Heart left ventricle (tissue), 16 donors: ENCODE data around the gene DCHS2. TPM values are rescaled to one million over a fixed set of nuclear protein-coding genes. Genes with fewer than 3 reads are reported as not detected.

Experiments
- ATAC-seq, 4 donors: fragments of 200-7000 bp; cut with Tn5 transposase; one replicate each; pipeline ENCODE4 v1.9.1; 2020 to 2022; ENCODE audit warnings: moderate library complexity in 4 of 4, mild to moderate bottlenecking in 3 of 4, moderate number of reproducible peaks in 1 of 4
- DNase-seq, 5 donors: peaks; one replicate each; pipeline ENCODE4 v3.0.0-alpha.2; 2020
- H3K27ac ChIP-seq, 12 donors: fragments of 200-600 bp; sonication (generic) in 4 of 12; one replicate each; pipeline versions ENCODE4 v1.5.0 to v1.8.0; 2016 to 2022; ENCODE audit warnings: mild to moderate bottlenecking in 2 of 12
- H3K27me3 ChIP-seq, 9 donors: fragments of 200-600 bp; sonication (generic) in 2 of 9; one replicate each; pipeline versions ENCODE4 v1.5.1 to v1.8.0; 2016 to 2022; ENCODE audit warnings: mild to moderate bottlenecking in 3 of 9
- H3K36me3 ChIP-seq, 9 donors: fragments of 200-600 bp; sonication (generic) in 2 of 9; one replicate each; pipeline versions ENCODE4 v1.5.0 to v1.8.0; 2018 to 2022; ENCODE audit warnings: mild to moderate bottlenecking in 2 of 9
- H3K4me1 ChIP-seq, 12 donors: fragments of 200-600 bp; sonication (generic) in 4 of 12; one replicate each; pipeline versions ENCODE4 v1.5.0 to v1.8.0; 2016 to 2022; ENCODE audit warnings: mild to moderate bottlenecking in 3 of 12
- H3K4me3 ChIP-seq, 12 donors: fragments of 200-600 bp; sonication (generic) in 4 of 12; one replicate each; pipeline versions ENCODE4 v1.5.0 to v1.8.0; 2017 to 2022; ENCODE audit warnings: mild to moderate bottlenecking in 9 of 12, moderate library complexity in 4 of 12
- H3K9me3 ChIP-seq, 12 donors: fragments of 200-600 bp; sonication (generic) in 4 of 12; one replicate each; pipeline versions ENCODE4 v1.5.0 to v1.8.0; 2016 to 2022; ENCODE audit warnings: mild to moderate bottlenecking in 1 of 12
- POLR2A ChIP-seq, 2 donors: fragments of 450-650 bp; IDR thresholded peaks; one replicate each; pipeline ENCODE4 v1.6.1; 2017; ENCODE audit warnings: antibody characterized with exemption in 2 of 2, mild to moderate bottlenecking in 2 of 2, moderate library complexity in 2 of 2
- WGBS, 4 donors: extraction: QIAGEN DNeasy Blood & Tissue Kit in 2 of 4; methylation state at CpG; one replicate each; pipeline versions ENCODE4 v1.1.5 to v1.1.7; 2013 to 2018; 5-methylcytosine and 5-hydroxymethylcytosine counted together
- intact Hi-C, 10 donors: fragments of 100-400 bp; cut with DNase I; formaldehyde crosslinking; loops; one replicate each; pipeline versions ENCODE4 v1.11.1 to v1.14.2; 2022
- polyA plus RNA-seq, 2 donors: library from polyadenylated mRNA; stranded (reverse); fragments of 200-250 nt; gene quantifications; one replicate each; pipeline ENCODE4 v1.2.3, GENCODE V29; 2013
- total RNA-seq, 9 donors: library from RNA; depleted of rRNA in 2 of 9; stranded (reverse); fragments of >200 nt in 2 of 9; fragmentation: NEBNext Ultra II Directional in 3 of 9; extraction: Animal tissue kit (Norgen Biotek cat#: 25700) in 3 of 9; gene quantifications; one replicate each; pipeline versions ENCODE4 v1.1.0 to v1.2.4, GENCODE V29; 2016 to 2023
- TF ChIP-seq, protein P1 (sequence below), 12 donors: fragments of 200-600 bp; sonication (generic) in 4 of 12; IDR thresholded peaks; one replicate each; pipeline versions ENCODE4 v1.5.0 to v1.8.0; 2018 to 2022; ENCODE audit warnings: antibody characterized with exemption in 12 of 12, mild to moderate bottlenecking in 5 of 12
- donor health status: ischemic (EF 13 %, LVEDD 7.1; RV severe dilation, severe dysfunction).
- donor health status: healthy with polysubstance abuse.
- donor health status: DM: no; HTN: yes; CAD: no.
- donor health status: DM: no; HTN: no; CAD: no.
- donor health status: ischemic (EF 25% LVEDD 6.9; RV normal size, moderate dysfunction).
- donor health status: ischemic (EF 25% LVEDD 5.7; RV mildly dilated, moderate dysfunction).
- donor health status: healthy.
- donor health status: DM: yes; HTN: yes; CAD: no.
- donor health status: ischemic (EF 35%, LVEDD 5.7; RV mildly dilated, moderate dysfunction).
- donor health status: nonischemic (EF 11% LVEDD 7.7; RV severe dilation, severe dysfunction).
- donor health status: DM: yes; HTN: yes; CAD: no.
- donor health status: PGD.
- donor health status: ischemic (EF 29% LVEDD 5.4; RV normal size, mild dysfunction).
- donor health status: nonischemic (EF 23%, LVEDD 6.1; RV moderate dilation, normal function).

The DCHS2 gene
- total and polyA plus RNA-seq, 11 donors: under 0.01 to 0.49 (median 0.15) TPM; not detected in 5

DNA sequence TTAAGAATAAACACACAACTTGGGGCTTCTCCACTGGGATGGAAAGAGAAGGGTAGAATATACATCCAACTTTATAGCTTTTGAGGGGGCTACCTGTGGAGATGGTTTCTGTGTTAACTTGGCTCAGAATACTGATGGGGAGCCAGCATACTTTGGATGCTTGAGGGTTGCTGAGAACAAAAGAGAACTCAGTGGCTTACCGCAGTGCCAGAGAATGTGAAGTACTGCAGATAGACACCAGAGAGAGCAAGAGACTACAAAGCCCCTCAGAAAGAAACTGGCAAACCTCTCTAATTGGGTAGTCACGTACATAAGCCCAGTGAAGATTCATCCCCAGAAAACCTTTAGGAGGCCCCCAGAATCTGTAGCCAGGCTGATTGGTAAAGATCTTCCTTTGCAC, 214.4 kb downstream of the DCHS2 start:
- H3K9me3 ChIP-seq: peaks cover 0 to 11% (median 0%) of the 10 kb centered on the region in 12 donors
- TF ChIP-seq, protein P1, sequence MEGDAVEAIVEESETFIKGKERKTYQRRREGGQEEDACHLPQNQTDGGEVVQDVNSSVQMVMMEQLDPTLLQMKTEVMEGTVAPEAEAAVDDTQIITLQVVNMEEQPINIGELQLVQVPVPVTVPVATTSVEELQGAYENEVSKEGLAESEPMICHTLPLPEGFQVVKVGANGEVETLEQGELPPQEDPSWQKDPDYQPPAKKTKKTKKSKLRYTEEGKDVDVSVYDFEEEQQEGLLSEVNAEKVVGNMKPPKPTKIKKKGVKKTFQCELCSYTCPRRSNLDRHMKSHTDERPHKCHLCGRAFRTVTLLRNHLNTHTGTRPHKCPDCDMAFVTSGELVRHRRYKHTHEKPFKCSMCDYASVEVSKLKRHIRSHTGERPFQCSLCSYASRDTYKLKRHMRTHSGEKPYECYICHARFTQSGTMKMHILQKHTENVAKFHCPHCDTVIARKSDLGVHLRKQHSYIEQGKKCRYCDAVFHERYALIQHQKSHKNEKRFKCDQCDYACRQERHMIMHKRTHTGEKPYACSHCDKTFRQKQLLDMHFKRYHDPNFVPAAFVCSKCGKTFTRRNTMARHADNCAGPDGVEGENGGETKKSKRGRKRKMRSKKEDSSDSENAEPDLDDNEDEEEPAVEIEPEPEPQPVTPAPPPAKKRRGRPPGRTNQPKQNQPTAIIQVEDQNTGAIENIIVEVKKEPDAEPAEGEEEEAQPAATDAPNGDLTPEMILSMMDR (IDR thresholded peaks at IDR 0.05): no peak
- TF ChIP-seq POLR2A (IDR thresholded peaks at IDR 0.05): no peak
- no peaks in the 10 kb centered on the region for H3K36me3 ChIP-seq
- no peak for DNase-seq
- WGBS, 4 donors: 34 to 48% (median 45%) methylated on average over 2 of the region's 2 CpGs
- ATAC-seq: no peak
- H3K27ac ChIP-seq: no peak overlapping the region
- no peaks in the 10 kb centered on the region for H3K4me1 ChIP-seq
- no peak overlapping the region for H3K4me3 ChIP-seq
- intact Hi-C loops: no loop called here
- H3K27me3 ChIP-seq: no peaks in the 10 kb centered on the region

- no peak for ATAC-seq
- 17 to 68% (median 58%) methylated on average over 1 of the region's 1 CpG for WGBS, 4 donors
- no peaks in the 10 kb centered on the region for H3K36me3 ChIP-seq
- TF ChIP-seq POLR2A (IDR thresholded peaks at IDR 0.05): no peak
- TF ChIP-seq, protein P1 (IDR thresholded peaks at IDR 0.05): no peak
- intact Hi-C loops: no loop called here
- no peak for DNase-seq
- peaks cover 0 to 11% (median 0%) of the 10 kb centered on the region in 12 donors for H3K9me3 ChIP-seq
- H3K4me1 ChIP-seq: no peaks in the 10 kb centered on the region
- no peak overlapping the region for H3K27ac ChIP-seq
- no peak overlapping the region for H3K4me3 ChIP-seq
- H3K27me3 ChIP-seq: no peaks in the 10 kb centered on the region
Observed at GRCh38 chr4:154276496-154276895, 215.1 kb downstream of the DCHS2 start.

DNA sequence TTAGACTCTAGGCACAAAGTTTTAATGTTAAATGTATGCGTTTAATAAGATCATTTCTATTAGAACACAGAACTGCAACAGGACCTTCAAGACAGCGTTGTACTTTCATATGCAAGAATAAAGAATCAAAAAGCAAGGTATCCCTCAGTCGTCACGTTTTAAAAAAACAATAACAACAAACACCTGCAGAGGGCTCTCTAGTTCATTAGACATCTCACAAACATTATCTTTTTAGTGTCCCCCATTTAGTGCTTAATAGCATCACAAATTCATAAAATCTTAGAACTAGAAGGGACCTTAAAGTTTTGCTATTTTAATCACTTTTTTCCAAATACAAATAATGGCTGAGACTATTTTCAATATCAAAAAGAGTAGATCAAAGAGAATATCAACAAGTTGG, 236.6 kb downstream of the DCHS2 start:
- Histone ChIP-seq H3K9me3 (no peaks in the 10 kb centered on the region), H3K36me3 (no peaks in the 10 kb centered on the region), H3K4me1 (no peaks in the 10 kb centered on the region), H3K27ac (no peak overlapping the region), H3K4me3 (no peak overlapping the region), H3K27me3 (no peaks in the 10 kb centered on the region)
- intact Hi-C loops: no loop called here
- TF ChIP-seq, protein P1 (IDR thresholded peaks at IDR 0.05): no peak
- no peak for TF ChIP-seq POLR2A (IDR thresholded peaks at IDR 0.05)
- ATAC-seq: no peak
- 39 to 50% (median 47%) methylated on average over 4 of the region's 4 CpGs for WGBS, 4 donors
- no peak for DNase-seq

DNA sequence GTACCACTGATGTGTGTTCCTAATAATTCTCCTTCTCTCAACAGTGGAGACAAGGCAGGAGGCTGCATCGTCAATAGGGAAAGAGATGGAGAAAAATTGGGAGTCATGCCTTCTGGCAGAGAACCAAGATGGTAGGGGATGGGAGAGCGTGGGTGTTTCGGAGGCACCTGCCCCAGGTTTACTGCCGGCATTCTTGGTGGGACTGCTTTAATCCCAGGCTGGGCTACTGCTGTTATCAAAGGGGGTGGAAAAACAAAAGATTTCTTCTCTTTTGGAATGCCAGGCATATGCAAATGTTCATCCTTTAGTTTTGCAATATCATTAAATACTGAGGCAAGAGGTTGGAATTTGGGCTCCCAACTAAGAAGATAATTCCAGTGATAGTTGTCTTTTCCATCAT, 257.0 kb downstream of the DCHS2 start:
- no peak for TF ChIP-seq POLR2A (IDR thresholded peaks at IDR 0.05)
- TF ChIP-seq, protein P1 (IDR thresholded peaks at IDR 0.05): no peak
- no peaks in the 10 kb centered on the region for H3K4me1 ChIP-seq
- no peaks in the 10 kb centered on the region for H3K9me3 ChIP-seq
- no peak overlapping the region for H3K4me3 ChIP-seq
- no peak for ATAC-seq
- H3K27me3 ChIP-seq: no peaks in the 10 kb centered on the region
- no peaks in the 10 kb centered on the region for H3K36me3 ChIP-seq
- H3K27ac ChIP-seq: no peak overlapping the region
- 83 to 89% (median 87%) methylated on average over 4 of the region's 4 CpGs for WGBS, 4 donors
- no peak for DNase-seq
- intact Hi-C loops: no loop called here
